ENCODE measurements around the gene RAD18.

The RAD18 gene, protein sequence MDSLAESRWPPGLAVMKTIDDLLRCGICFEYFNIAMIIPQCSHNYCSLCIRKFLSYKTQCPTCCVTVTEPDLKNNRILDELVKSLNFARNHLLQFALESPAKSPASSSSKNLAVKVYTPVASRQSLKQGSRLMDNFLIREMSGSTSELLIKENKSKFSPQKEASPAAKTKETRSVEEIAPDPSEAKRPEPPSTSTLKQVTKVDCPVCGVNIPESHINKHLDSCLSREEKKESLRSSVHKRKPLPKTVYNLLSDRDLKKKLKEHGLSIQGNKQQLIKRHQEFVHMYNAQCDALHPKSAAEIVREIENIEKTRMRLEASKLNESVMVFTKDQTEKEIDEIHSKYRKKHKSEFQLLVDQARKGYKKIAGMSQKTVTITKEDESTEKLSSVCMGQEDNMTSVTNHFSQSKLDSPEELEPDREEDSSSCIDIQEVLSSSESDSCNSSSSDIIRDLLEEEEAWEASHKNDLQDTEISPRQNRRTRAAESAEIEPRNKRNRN

DNA sequence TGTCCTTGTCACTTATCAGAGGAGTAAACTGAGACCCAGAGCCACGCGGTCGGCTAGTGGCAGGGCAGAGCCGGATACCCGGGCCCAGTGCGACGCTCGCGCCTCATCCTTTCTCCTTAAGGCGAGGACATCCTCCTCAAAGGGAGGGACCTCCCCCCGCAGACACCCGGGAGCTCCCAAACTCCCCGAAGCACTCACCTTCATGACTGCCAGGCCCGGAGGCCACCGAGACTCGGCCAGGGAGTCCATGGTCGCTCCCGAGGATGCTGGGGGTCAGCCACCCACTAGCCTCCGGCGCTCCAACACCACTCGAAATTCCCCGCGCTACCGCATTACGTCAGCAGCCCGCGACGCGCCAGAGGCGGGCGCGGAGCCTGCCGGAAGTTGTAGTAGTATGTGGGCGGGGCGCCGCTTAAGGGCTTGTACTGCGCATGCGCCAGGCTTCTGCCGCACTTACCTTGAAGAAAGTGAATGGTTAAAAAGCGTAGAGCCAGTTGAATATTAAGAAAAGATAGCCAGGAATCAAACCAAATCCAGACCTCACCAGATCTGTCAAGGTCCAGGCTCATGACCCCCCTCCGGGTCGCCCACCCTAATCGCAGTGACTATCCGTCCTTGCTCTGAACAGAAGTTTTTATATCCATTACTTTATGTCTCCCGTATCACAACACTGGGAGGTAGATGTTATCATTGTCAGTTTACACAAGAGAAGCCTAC is at the start of gene RAD18:
Gene RAD18, minus strand, starts transcription at position 336 of the 717 bp plus-strand sequence. Its CDS starts 87 bp downstream, at position 249.
- DNase-seq, result peak; percentile 81

DNA sequence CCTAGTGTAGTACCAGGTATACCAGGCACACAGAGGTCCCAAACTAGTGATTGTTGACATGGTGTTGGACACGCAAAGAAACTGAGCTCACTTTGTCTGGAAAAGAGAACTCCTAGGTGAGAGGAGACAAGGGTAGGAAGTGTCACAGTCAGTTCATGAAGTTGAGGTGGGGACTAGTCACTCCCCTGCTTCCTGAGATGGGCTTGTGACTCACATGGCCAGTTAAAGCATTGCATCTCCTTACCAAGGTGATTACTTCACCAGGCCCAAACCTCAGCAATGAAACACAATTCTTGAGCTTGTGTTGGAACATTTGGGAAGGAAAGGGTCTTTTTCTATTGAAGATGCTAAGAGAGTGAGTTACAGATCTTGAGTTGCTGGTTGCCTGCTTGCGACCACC is 49.2 kb upstream of the RAD18 start:
- no peak for DNase-seq

DNA sequence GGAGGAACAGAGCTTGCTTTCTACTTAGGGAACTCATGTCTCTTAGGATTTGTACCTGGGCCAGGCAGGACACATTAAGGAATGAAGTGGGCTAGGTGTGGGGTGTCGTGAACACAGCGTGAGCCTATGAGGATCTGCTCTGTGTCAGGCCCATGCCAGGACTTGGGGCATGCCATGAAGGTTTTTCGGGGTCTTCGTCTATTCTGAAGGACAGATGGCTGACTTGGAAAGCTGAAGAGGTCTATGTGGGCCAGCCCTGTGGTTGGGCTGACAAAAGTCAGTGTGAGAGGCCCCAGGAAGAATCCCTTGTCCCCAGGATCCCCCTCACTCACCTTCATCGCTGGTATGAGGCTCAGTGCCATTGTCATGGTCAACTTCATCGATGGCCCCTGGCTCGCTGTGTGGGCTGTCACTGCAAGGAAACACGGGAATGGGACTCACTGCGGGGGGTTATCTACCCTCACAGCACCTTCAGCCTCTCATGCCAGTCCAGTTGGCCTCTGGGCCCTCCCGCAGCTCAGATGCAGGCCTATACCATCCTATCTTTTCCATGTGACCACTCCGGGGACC is 46.8 kb upstream of the RAD18 start:
- DNase-seq, result no peak

DNA sequence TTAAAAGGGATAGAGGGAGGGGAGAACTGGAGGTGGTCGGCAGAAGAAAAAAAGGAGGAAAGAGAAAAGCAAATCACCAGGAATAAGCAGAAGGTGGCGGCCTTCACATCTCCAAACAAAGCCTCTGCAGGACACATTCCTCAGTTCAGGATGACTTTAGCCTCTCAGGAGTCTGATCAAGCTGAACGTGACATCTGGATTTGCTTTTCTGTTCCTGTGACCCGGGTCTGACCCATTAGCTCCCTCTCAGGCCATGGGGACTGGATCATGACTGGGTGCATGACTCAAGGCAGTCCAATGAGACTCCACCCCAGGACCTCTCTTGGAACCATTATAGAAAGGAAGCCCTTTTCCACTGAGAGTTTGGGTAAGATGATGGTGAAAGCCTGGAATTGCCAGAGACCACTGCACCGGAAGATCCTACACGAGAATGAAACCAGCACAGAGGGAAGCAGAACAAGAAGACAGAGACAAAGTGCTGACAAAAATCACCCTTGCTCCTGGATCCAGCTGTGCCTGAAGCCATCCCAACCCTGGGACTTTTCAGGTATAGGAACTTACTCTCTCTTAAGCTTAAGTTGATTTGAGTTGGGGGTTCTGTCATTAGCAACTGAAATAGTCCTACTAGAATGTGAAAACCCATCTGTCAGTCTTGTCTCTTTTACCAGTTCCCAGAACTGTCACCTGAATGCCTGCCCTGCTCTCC is 45.4 kb upstream of the RAD18 start:
- DNase-seq, result no peak

DNA sequence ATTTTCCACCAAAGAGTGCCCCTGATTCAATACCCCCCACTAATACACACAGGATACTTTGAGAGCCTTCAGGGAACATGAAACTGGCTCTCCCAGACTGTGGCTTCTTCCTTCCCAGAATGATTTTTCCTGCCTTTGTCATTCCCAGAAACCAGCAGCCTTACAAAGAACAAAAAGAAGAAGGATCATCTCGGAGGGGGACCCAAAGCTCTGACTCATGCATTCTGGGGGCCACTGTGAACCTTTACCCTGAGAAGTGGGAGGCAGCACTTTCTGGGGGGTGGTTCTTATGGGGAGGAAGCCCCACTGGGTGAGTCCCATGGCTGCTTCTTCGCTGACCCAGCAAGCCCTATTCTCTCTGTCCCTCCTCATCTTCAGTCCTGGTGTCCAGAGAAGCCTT is 44.7 kb upstream of the RAD18 start:
- DNase-seq, result no peak

DNA sequence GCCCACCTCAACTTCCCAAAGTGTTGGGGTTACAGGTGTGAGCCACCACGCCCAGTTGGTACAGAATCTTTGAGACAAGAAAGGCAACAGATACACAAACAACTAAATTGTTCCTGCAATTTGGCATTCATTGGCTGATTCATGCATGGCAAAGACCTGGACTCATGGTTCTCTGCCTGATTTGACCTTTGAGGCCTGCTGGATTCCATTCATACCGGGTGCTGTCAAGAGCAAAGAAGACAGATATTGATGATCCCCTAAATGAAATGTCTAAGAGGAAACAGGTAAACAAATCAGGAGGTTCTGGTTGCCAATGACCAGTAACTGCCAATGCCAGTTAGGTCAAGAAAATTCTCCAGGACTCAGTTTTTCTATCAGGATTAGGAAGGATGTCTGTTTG is 43.9 kb upstream of the RAD18 start:
- DNase-seq, result no peak

DNA sequence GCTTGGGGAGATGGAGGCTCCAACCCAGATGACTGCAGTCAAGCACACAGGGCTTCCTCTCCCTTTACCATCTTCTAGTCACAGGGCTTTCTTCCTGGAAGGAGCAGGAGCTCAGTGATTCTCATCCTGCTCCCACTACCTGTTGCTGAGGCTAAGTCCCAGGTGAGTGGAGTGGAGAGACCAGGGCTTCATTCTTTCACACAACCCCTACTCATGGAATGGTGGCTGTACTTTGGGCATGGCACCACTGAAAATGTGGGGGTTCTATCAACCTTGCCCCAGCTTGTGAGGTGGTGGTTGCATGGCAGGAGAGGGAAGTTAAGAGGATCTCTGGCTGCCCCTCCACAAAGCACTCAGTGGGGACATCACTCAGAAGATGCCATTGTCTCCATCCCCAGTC is 36.8 kb upstream of the RAD18 start:
- DNase-seq, result no peak

DNA sequence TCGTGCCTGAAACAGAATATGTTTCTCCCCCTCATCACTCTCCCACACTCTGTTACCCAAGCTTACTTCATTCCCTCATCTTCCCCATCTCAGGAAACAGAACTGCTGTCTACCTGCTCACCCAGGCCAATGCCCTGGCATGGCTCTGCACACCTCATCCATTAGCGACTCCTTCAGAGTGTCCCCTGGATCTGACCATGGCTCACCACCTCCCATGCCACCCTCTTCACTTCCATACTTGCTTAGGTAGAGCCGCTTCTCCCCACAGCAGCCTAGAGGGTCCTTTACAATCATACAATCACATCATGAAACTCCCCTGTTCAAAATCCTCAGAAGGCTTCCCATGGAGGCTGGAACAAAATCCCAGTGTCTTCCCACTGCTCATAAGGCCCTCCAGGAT is 33.9 kb upstream of the RAD18 start:
- DNase-seq, result no peak

DNA sequence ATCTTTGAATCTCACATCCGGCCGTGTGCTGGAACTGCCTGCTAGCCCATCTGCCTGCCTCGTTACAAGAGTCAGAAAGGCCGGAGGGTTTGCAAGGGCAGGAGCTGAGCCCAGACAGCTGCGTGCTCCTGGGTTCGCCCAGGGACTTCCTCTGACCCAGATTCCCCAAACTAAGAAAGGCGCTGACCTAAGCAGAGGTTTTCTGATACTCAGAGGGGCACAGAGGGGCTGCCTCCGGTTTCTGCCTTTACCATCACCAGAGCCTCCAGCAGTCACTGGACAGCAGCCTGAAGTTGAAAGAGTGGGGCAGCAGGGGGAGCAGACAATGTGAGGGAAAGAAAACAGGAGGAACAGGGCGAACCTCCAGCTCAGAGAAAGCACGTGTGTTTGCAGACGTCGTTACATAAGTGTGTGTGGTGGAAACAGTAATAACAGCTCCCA is 33.4 kb upstream of the RAD18 start:
- no peak for DNase-seq

DNA sequence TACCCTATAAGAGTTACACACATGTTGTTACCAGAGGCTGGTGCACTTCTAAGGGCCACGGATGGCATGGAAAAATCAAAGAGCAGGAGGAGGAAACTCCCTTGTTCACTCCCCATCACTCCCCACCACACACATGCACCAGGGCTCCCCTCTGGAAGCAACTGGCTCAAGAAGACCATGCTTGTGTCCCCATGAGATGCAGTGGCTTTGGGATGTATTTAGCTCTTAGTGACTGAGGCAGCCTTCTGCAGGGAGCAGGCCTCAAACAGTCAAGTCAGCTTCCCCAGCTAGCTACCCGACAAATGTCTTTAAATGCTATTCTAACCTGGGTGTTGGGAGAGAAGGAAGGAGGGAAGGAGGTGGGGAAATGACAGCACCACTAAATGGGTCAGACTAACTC is 32.9 kb upstream of the RAD18 start:
- DNase-seq, result no peak

DNA sequence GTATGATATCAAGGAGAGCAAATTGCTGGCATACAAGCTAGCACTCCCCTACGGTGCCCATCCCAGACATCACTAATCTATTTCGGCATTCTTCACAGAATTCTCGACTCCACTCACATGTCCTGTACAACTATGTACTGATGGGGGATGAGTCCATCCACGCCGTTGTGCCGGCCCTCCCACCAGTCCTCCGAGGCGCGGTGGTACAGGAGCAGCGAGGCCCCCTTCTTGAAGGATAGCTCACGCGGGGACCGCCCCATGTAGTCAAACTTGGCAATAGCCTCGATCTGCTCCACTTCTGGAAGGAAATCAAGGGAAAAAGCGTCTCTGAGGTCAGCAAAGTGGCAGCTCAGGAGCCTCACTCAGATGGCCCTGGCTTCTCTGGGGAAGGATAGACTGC is 31.0 kb upstream of the RAD18 start:
- no peak for DNase-seq

DNA sequence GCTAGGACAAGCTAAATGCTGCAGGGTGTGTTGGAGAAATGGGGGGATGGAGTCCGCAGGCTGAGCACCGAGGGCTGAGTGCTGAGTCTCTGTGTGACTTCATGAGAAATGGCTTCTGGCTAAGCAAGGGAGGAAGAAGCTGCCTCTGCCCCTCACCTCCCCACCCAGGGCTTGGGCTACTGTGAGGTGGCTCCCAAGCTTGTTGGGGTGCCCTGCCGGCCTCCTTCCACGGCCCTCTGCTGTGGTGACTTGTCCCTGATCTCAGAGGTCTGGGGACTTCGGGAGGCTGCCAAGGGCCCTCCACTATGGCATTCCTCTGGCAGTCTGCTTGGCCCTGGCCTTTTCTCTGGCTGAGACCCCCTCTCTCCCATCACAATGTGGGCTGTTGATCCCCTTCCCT is 30.1 kb upstream of the RAD18 start:
- DNase-seq, result no peak

DNA sequence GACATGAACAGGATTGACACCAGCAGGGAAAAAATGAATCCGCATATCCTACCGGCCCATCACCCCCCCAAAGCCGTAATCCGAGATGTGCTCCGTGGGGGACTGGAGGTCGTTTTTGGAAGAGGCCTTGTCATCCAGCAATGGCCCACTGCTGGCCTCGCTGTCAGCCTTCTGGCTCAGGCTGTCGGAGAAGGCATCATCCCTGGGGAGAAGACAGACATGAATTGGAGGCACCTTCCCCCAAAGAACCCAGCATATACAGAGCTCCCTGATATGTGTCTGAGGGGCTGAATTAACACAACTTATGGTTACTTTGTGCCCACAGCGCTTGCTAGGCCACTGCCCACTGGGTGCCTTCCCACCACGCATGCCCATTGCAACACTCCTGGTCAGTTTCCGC is 29.6 kb upstream of the RAD18 start:
- no peak for DNase-seq

DNA sequence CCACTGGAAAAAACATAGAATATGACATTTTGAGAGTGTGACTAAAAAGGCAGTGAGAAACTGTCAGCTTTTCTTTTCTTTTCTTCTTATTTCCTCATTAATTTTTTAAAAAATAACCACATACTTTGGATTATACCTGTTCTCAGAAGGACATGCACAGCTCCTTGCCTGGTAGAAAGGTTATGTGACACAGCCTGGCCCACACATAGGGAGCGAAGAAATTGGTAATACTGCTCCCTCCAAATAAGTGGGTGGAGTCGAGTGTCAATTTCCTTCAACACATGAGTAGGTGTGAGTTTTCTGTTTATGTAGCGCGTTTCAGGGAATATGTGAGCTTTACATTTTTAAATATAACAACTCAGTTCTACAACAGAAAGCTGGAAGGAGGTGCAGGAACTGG is 28.9 kb upstream of the RAD18 start:
- DNase-seq, result no peak

DNA sequence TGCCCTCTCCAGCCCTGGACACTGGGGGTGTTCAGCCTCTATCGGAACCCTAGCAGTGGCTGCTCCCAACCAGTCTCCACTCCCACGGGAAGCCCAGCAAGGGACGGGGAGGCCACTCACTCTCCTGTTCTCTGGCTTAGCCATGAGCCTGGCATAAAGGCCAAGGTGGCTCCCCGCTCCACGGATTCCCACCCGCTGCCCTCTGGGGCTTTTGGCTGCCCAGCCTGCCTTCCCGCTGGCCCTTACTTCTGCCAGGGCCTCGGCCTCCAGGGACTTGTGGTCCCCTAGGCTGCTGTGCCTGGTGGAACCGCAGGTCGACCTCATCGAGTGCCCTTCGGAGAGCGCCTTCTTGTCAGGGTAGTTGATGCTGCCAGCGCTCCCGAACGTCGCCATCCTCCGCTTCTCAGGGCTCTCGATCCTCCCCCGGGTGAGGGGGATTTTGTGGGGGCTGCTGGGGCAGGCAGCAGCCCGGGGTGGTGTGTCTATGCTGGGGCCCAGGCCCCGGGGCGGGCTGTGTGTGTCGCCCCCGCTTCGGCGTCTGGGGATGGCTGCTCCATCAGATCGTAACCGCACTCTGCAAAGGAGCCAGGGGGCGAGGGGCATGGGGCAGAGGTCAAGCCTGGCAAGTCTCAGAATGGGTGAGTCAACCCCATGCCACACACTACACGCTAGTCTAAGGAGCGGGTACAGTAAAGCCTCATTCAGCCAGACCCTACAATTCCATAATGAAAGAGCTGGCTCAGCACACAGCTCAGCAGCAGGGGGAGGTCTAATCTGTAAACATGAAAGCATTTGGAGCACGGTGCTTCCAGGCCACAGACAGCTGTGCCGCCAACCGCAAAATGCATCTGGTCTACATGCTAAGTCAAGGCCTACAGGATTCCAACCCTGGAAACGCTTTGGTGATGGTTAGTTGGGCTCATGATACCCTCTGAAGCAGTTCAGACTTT is 27.3 kb upstream of the RAD18 start:
- no peak for DNase-seq

DNA sequence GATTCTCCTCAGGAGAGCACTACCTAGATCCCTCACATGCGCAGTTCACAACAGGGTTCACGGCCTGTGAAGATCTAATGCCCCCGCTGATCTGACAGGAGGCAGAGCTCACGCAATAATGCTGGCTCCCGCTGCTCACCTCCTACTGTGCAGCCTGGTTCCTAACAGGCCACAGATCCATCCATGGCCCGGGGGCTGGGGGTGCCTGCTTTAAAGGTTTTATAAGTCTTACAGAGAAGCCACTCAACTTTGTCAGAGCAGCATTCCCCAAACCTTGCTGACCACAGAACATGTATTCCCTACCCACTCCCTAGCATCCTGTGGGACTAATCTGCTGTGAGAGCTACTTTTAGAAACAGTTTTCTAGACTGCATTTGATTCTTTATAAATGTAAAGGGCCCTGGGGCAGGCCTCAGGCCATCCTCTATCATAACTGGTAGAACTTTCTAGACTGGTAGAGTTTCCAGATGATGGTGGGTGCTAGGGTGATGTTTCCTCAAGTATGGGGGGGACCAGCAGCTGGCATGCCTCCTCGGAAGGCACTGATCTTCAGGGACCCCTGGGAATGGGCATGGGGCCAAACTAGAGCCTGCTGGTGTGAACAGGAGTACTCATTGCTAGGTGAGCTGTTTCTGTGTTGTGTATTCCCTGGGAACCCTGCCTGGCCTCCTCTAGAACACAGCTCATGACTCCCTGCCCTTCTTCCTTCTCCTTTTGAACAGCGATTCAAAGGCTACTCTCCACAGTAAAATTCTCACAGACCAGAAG is 25.7 kb upstream of the RAD18 start:
- DNase-seq, result no peak

DNA sequence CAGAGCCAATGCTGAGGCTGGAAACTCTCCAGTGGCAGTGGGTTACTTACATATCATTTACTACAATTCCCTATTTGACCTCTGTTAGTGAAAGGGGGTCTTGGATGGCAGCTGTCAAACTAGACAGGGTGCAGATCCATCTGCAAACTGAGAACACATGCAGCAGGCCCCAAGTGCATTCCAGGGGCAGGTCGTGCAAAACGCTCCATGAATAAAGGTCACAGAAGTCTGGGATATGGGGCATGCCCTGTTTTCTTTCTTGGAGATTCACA is 25.0 kb upstream of the RAD18 start:
- no peak for DNase-seq

DNA sequence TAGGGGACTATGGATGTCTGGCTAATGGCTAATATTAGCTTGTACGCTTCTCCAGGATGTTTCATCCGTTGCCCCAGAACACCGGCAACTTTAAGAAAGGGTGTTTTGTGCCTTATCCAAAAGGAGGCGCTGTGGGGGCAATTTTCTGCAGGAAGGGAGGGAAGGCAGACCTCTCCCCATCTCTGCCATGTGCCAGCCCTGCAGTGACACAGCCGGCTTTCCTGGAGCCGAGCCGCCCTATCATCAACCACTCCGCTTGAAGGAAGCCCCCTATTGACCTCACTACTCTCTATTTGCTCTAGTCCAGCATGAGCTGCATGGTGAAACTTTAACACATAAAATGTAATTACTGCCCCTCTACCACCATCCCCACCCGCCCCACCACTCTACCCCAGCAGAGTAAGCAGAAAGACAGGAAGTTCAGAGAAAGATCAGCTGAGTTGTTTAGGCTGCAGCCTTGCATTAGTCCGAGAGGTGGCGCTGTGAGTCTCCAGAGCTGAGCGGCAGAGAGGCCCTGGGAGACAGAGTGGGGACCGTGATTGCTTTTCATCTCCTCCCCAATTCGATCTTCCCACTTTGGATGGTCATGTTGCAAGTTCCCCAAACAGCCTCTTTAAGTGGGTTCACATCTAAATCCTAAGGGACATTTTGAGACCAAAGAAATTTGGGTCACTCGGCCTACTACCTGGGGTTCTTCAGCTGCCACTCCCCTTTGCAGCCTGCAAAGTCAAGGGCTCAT is 24.5 kb upstream of the RAD18 start:
- no peak for DNase-seq

DNA sequence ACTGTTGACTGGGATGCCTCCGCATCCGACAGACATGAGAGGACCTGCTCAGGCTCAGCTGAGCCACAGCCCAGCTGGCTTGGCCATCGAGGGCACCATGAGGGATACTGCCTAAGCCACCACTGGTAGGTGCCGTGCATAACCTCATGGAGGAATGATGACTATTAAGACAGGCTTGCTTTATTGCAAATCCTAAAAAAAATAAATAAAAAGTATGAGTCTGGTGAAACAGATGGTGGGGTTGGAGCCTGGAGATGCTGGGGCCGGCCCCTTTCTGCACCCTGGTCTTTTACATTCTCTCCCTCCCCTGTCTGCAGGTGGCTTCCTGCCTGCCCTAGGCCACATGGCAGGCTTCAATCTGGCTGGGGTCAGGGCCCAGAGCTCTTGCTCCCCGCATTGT is 24.0 kb upstream of the RAD18 start:
- DNase-seq, result no peak

DNA sequence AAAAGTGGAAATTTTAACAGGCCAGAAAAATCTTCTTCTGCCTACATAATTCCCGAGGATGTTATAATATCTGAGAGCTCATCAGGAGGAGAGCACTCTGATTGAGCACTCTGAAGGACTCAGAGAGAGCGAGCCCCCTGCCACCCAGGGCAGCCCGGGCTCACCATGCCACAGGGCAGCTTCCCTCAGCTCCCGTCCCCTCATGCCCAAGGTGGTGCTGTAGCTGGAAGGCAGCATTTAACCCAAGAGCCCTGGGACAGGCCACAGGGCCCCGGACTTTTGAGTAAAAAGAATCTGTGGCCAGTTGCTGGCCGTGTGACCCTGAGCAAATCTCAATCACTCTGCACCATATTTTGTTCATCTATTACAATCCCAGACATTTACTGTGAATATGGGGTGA is 23.5 kb upstream of the RAD18 start:
- no peak for DNase-seq

DNA sequence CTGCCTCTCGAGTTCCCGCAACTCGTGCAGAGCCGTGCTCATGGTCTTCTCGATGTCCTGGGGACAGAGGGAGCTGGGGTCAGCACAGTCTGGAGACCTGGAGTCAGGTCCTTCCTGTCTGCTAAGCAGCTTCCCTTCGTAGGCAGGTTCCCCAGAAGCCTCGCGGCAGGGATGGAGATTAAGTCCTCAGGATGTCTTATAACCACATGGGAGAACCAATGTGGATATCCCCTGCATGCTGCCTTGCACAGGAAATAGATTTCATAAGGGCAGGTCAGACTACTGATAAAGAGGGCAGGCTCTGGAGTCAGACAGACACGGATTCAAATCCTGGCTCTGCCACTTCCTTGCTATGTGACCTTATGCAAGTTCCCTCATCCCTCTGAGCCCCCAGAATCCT is 22.6 kb upstream of the RAD18 start:
- no peak for DNase-seq
